HG03025 (cell line): ENCODE data around the gene DNAH2.

Experiments used
- ATAC-seq: cut with Tn5 transposase; IDR thresholded peaks from one replicate; pipeline ENCODE4 v1.9.1; 2021; ENCODE audit warnings: mild to moderate bottlenecking, moderate library complexity; ENCODE audit not compliant: unreplicated experiment, low FRiP score

Gene DNAH2

GRCh38 chr17:7848739-7849129, 131.2 kb downstream of the DNAH2 start:
- no peak for ATAC-seq

- ATAC-seq = no peak
Measured at GRCh38 chr17:7849130-7849750, 131.7 kb downstream of the DNAH2 start.

GRCh38 chr17:7849751-7850504, 132.4 kb downstream of the DNAH2 start:
- no peak for ATAC-seq

- no peak for ATAC-seq
Measured at GRCh38 chr17:7850701-7851437, 133.3 kb downstream of the DNAH2 start.

GRCh38 chr17:7851438-7852261, 134.1 kb downstream of the DNAH2 start:
- ATAC-seq = peak; percentile 44

GRCh38 chr17:7852262-7852670, 134.7 kb downstream of the DNAH2 start:
- no peak for ATAC-seq

GRCh38 chr17:7852919-7853690, 135.6 kb downstream of the DNAH2 start:
- no peak for ATAC-seq

GRCh38 chr17:7853691-7854038, 136.1 kb downstream of the DNAH2 start:
- no peak for ATAC-seq

GRCh38 chr17:7854078-7854777, 136.7 kb downstream of the DNAH2 start:
- no peak for ATAC-seq

GRCh38 chr17:7854851-7855659, 137.5 kb downstream of the DNAH2 start, which contains the start of gene TMEM88:
Gene TMEM88, plus strand, starts transcription at chr17:7855066. Its CDS starts 9 bp downstream, at chr17:7855075.
- no peak for ATAC-seq

GRCh38 chr17:7855660-7856010, 138.1 kb downstream of the DNAH2 start:
- no peak for ATAC-seq

GRCh38 chr17:7856011-7856810, 138.7 kb downstream of the DNAH2 start:
- no peak for ATAC-seq

- peak; percentile 74 for ATAC-seq
Measured at GRCh38 chr17:7856811-7857712, 139.5 kb downstream of the DNAH2 start, which contains the start of gene NAA38. Gene NAA38, minus strand, starts transcription at chr17:7857559. Its CDS starts 96 bp downstream, at chr17:7857463.

- peak; percentile 35 for ATAC-seq
Measured at GRCh38 chr17:7857713-7858521, 140.4 kb downstream of the DNAH2 start, which contains the start of gene CYB5D1. Gene CYB5D1, plus strand, starts transcription at chr17:7858003. Its CDS starts 132 bp downstream, at chr17:7858135.

- ATAC-seq = no peak
Measured at GRCh38 chr17:7858522-7858810, 140.9 kb downstream of the DNAH2 start.

- ATAC-seq = no peak
Measured at GRCh38 chr17:7859028-7859427, 141.5 kb downstream of the DNAH2 start.
